ENCODE results near the gene ARHGAP45.

ARHGAP45 gene

DNA sequence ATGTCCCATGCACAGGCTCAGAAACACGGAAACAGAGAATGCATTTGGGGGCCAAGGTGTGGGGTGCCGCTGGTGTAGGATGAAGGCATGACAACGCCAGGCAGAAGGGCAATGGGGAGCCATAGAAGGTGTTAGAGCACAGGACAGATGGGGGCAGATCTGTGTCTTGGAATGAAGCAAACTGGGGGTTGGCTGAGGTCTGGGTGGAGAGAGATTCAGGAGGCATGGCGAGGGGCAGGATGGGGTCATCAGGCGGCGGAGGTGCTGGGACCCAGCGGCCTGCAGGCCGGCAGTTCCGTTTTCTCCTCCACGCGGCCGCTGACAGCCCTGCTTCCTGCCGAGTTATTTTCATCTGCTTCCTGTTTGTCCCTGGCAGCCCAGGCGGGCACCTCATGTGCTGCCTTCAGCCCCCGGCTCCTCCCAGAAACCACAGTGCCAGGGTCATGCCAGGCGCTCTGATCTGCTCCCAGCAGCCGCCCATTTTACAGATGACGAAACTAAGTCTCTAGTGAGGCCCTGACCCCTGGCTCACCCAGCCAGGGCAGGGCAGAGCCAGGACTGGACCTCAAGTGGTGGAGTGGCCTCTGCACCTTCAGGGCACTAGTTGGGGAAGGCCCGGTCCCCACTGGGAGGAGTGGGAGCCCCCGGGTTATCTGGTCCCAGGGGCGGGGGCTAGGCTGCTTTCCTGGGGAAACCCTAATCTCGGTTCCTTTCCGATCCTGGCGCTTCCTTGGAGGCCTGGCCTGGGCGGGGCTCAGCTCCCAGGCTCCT is 2.2 kb downstream of the ARHGAP45 start:
- Histone ChIP-seq H4K91ac (ENCODE audit: low read depth, low read length, poor library complexity) (no peak overlapping the region), H4K8ac (ENCODE audit: low read depth, low read length) (no peak overlapping the region), H2AK5ac (ENCODE audit: low read depth, low read length) (peak overlapping the region; percentile 97), H3K4me3 (ENCODE audit: low read length in 2 of 2) (peak overlapping the region in 1 of 2 donors; percentile 40), H2AFZ (ENCODE audit: low read length) (no peak overlapping the region), H3K9ac (ENCODE audit: low read depth, low read length, poor library complexity) (peak overlapping the region; percentile 55), H3K9me3 (replicated peaks in 1 of 2; ENCODE audit: control insufficient read depth in 2 of 2, insufficient read depth in 1 of 2, low read depth in 1 of 2, low read length in 2 of 2) (no peaks in the 10 kb centered on the region), H3K36me3 (replicated peaks in 1 of 2; ENCODE audit: control insufficient read depth in 2 of 2, insufficient read depth in 2 of 2, low read length in 2 of 2) (peaks cover 0 to 16% of the 10 kb centered on the region in 2 donors), H3K27ac (replicated peaks; ENCODE audit: low read length) (no peak overlapping the region), H2BK12ac (ENCODE audit: low read length) (peak overlapping the region; percentile 73), H3K18ac (ENCODE audit: low read length) (peak overlapping the region; percentile 11), H3K23ac (ENCODE audit: low read depth, low read length, poor library complexity) (peak overlapping the region; percentile 67), H2BK5ac (ENCODE audit: low read length) (peak overlapping the region; percentile 82), H3K14ac (ENCODE audit: low read length) (no peak overlapping the region), H3K79me1 (ENCODE audit: low read depth, low read length) (peaks cover 8% of the 10 kb centered on the region), H3K27me3 (ENCODE audit: control insufficient read depth in 3 of 3, insufficient read depth in 3 of 3, low read depth in 1 of 3, low read length in 3 of 3) (peaks cover 4 to 47% (median 46%) of the 10 kb centered on the region in 3 experiments), H2BK15ac (ENCODE audit: low read length) (peak overlapping the region; percentile 73), H3K4me2 (ENCODE audit: insufficient read depth, low read length, poor library complexity, severe bottlenecking) (no peak overlapping the region), H2BK120ac (ENCODE audit: low read depth, low read length) (peak overlapping the region; percentile 6), H3K4me1 (ENCODE audit: control insufficient read depth in 2 of 2, insufficient read depth in 1 of 2, low read depth in 1 of 2, low read length in 2 of 2) (peaks cover 8 to 12% of the 10 kb centered on the region in 2 donors), H3K4ac (ENCODE audit: low read length) (no peak overlapping the region)
- DNase-seq (ENCODE audit: low spot score): no peak
- no CpG with 5 or more reads among the region's 25 CpGs for WGBS, 2 donors (ENCODE audit: extremely low coverage in 2 of 2, insufficient read length in 2 of 2, insufficient replicate concordance in 1 of 2)

DNA sequence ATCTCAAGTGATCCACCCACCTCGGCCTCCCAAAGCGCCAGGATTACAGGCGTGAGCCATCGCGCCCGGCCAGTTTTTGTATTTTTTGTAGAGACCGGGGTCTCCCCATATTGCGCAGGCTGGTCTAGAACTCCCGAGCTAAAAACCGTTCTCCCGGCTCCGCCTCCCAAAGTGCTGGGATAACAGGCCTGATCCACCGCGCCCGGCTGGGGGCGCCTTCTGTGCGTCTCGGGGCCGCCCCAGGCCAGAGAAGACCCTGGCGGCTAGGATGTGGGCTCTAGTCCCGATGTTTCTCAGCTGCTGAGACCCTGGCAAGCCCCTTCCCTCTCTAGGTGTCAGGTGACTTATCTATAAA is 3.6 kb downstream of the ARHGAP45 start:
- Histone ChIP-seq H3K27me3 (ENCODE audit: control insufficient read depth in 3 of 3, insufficient read depth in 3 of 3, low read depth in 1 of 3, low read length in 3 of 3) (peaks cover 4 to 40% (median 38%) of the 10 kb centered on the region in 3 experiments), H3K4me1 (ENCODE audit: control insufficient read depth in 2 of 2, insufficient read depth in 1 of 2, low read depth in 1 of 2, low read length in 2 of 2) (peaks cover 5 to 8% of the 10 kb centered on the region in 2 donors), H3K9me3 (replicated peaks in 1 of 2; ENCODE audit: control insufficient read depth in 2 of 2, insufficient read depth in 1 of 2, low read depth in 1 of 2, low read length in 2 of 2) (no peaks in the 10 kb centered on the region), H3K4me2 (ENCODE audit: insufficient read depth, low read length, poor library complexity, severe bottlenecking) (peak overlapping the region; percentile 86), H3K18ac (ENCODE audit: low read length) (peak overlapping the region; percentile 64), H2BK120ac (ENCODE audit: low read depth, low read length) (no peak overlapping the region), H2AK5ac (ENCODE audit: low read depth, low read length) (peak overlapping the region; percentile 24), H3K14ac (ENCODE audit: low read length) (no peak overlapping the region), H2BK12ac (ENCODE audit: low read length) (no peak overlapping the region), H3K9ac (ENCODE audit: low read depth, low read length, poor library complexity) (no peak overlapping the region), H3K23ac (ENCODE audit: low read depth, low read length, poor library complexity) (peak overlapping the region; percentile 22), H2BK15ac (ENCODE audit: low read length) (peak overlapping the region; percentile 14), H2AFZ (ENCODE audit: low read length) (peak overlapping the region; percentile 87), H3K27ac (replicated peaks; ENCODE audit: low read length) (no peak overlapping the region), H4K8ac (ENCODE audit: low read depth, low read length) (no peak overlapping the region), H2BK5ac (ENCODE audit: low read length) (peak overlapping the region; percentile 94), H3K36me3 (replicated peaks in 1 of 2; ENCODE audit: control insufficient read depth in 2 of 2, insufficient read depth in 2 of 2, low read length in 2 of 2) (peaks cover 0 to 21% of the 10 kb centered on the region in 2 donors), H3K4ac (ENCODE audit: low read length) (no peak overlapping the region), H3K4me3 (ENCODE audit: low read length in 2 of 2) (peak overlapping the region; percentile 52 to 86), H4K91ac (ENCODE audit: low read depth, low read length, poor library complexity) (no peak overlapping the region), H3K79me1 (ENCODE audit: low read depth, low read length) (peaks cover 8% of the 10 kb centered on the region)
- no CpG with 5 or more reads among the region's 21 CpGs for WGBS, 2 donors (ENCODE audit: extremely low coverage in 2 of 2, insufficient read length in 2 of 2, insufficient replicate concordance in 1 of 2)
- no peak for DNase-seq (ENCODE audit: low spot score)

DNA sequence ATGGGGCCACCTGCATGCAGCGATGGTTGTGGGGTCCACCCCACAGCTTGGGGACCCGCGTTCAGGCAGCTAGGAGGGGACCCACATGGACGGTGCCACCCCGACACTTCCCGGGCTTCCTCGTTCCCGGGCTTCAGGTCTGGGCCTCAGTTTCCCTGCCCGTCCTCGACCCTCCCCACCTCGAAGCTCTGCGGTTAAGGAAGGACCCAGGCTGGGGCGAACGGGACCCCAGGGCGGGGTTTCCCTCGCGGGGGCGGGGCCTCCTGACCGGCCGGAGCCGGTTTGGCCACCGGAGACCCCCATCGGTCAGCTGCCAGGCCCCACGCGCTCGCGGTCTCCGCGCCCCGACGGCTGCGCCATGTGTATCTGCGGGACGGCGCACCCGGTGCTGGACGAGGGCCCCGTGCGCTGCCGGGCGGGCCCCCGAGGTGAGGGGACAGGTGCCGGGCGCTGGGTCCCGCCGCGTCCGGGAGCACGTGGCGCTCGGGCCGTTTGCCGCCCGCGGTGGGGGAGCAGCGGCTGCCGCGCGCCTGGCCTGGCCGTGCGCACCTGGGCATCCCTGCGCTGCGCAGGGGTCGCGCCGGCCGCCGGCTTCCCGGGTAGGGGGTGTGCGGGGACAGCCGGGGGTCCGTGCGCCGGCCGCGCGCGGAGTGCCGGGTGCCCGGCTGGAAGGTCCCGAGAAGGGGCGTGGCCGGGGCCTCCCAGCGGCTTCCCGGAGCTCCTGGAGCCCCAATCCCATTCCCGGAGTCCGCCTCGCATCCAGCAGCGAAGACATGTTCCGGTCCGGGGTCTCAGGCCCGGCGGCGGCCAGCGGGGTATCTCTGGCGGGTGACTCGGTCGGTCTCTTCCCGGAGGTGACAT is 4.2 kb downstream of the ARHGAP45 start:
- Histone ChIP-seq H3K36me3 (replicated peaks in 1 of 2; ENCODE audit: control insufficient read depth in 2 of 2, insufficient read depth in 2 of 2, low read length in 2 of 2) (peaks cover 4 to 27% of the 10 kb centered on the region in 2 donors), H3K27me3 (ENCODE audit: control insufficient read depth in 3 of 3, insufficient read depth in 3 of 3, low read depth in 1 of 3, low read length in 3 of 3) (peaks cover 4 to 36% (median 34%) of the 10 kb centered on the region in 3 experiments), H2BK15ac (ENCODE audit: low read length) (peak overlapping the region; percentile 14), H3K9me3 (replicated peaks in 1 of 2; ENCODE audit: control insufficient read depth in 2 of 2, insufficient read depth in 1 of 2, low read depth in 1 of 2, low read length in 2 of 2) (no peaks in the 10 kb centered on the region), H2AK5ac (ENCODE audit: low read depth, low read length) (peak overlapping the region; percentile 24), H3K27ac (replicated peaks; ENCODE audit: low read length) (no peak overlapping the region), H3K4me3 (ENCODE audit: low read length in 2 of 2) (peak overlapping the region; percentile 52 to 86), H2BK12ac (ENCODE audit: low read length) (no peak overlapping the region), H3K23ac (ENCODE audit: low read depth, low read length, poor library complexity) (peak overlapping the region; percentile 22), H3K4ac (ENCODE audit: low read length) (no peak overlapping the region), H2AFZ (ENCODE audit: low read length) (peak overlapping the region; percentile 87), H3K9ac (ENCODE audit: low read depth, low read length, poor library complexity) (peak overlapping the region; percentile 81), H3K14ac (ENCODE audit: low read length) (peak overlapping the region; percentile 82), H4K91ac (ENCODE audit: low read depth, low read length, poor library complexity) (no peak overlapping the region), H3K79me1 (ENCODE audit: low read depth, low read length) (peaks cover 8% of the 10 kb centered on the region), H2BK5ac (ENCODE audit: low read length) (peak overlapping the region; percentile 94), H3K18ac (ENCODE audit: low read length) (peak overlapping the region; percentile 97), H2BK120ac (ENCODE audit: low read depth, low read length) (no peak overlapping the region), H3K4me1 (ENCODE audit: control insufficient read depth in 2 of 2, insufficient read depth in 1 of 2, low read depth in 1 of 2, low read length in 2 of 2) (peaks cover 5% of the 10 kb centered on the region in 2 donors), H4K8ac (ENCODE audit: low read depth, low read length) (peak overlapping the region; percentile 43), H3K4me2 (ENCODE audit: insufficient read depth, low read length, poor library complexity, severe bottlenecking) (peak overlapping the region; percentile 86)
- DNase-seq (ENCODE audit: low spot score): no peak
- no CpG with 5 or more reads among the region's 99 CpGs for WGBS, 2 donors (ENCODE audit: extremely low coverage in 2 of 2, insufficient read length in 2 of 2, insufficient replicate concordance in 1 of 2)
